ENCODE measurements around the gene UBB. TPM values are rescaled to one million over a fixed set of nuclear protein-coding genes. Genes with fewer than 3 reads are reported as not detected.

The UBB gene
- total RNA-seq, 4 donors from 2014 or later = 917 to 1,584 (median 1,245) TPM

DNA sequence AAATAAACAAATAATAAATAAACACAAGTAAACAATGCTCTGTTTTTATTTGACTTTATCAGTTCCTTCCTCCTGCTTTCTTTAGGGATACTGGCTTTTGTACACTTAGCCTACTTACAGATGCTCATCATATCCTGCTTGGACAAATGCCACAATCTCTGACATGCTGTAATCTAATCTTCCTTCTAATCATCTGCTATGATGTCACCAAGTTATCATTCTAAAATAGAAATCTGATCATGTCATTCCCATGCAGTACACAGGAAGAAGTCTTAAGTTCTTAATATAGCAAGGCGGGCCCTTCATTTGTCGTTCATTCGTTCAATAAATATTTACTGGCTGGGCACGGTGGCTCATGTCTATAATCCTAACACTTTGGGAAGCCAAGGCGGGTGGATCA is 9.1 kb upstream of the UBB start:
- no peak for DNase-seq
- H3K4me1 ChIP-seq = no peaks in the 10 kb centered on the region

DNA sequence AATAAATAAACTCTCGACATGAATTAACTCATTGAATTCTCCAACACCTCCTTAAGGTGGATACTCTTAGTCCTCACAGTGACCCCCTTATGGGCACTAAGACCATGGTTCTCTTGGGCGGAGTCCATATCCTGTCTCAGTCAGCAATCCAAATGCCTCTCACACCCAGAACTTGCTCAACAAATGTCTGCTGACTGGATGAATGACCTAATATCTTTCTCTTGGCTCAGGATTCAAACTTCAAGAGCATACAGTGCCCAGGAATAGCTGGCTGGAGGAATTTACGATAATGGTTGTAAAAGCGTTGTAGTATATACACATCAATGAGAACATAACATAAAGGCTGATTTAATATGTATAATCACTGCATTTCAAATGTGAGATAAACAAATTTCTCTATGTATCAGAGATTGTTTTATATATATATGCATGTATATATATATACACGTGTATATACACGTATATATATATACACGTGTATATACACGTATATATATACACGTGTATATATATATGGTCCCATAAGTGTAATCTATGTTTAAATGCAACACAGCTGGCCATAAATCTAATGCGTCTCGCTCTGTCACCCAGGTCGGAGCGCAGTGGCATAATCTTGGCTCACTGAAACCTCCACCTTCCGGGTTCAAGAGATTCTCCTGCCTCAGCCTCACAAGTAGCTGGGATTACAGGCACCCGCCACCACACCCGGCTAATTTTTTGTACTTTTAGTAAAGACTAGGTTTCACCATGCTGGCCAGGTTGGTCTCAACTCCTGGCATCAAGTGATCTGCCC is 6.5 kb upstream of the UBB start:
- Histone ChIP-seq H3K27ac (no peak overlapping the region), H3K4me1 (no peaks in the 10 kb centered on the region), H3K4me3 (replicated peaks in 1 of 3) (no peak overlapping the region), H3K9me3 (no peaks in the 10 kb centered on the region), H3K27me3 (no peaks in the 10 kb centered on the region), H3K36me3 (no peaks in the 10 kb centered on the region)
- intact Hi-C loops (cut with DNase I) = no loop called here
- no peak for TF ChIP-seq POLR2A (IDR thresholded peaks at IDR 0.05)
- TF ChIP-seq, protein P1, sequence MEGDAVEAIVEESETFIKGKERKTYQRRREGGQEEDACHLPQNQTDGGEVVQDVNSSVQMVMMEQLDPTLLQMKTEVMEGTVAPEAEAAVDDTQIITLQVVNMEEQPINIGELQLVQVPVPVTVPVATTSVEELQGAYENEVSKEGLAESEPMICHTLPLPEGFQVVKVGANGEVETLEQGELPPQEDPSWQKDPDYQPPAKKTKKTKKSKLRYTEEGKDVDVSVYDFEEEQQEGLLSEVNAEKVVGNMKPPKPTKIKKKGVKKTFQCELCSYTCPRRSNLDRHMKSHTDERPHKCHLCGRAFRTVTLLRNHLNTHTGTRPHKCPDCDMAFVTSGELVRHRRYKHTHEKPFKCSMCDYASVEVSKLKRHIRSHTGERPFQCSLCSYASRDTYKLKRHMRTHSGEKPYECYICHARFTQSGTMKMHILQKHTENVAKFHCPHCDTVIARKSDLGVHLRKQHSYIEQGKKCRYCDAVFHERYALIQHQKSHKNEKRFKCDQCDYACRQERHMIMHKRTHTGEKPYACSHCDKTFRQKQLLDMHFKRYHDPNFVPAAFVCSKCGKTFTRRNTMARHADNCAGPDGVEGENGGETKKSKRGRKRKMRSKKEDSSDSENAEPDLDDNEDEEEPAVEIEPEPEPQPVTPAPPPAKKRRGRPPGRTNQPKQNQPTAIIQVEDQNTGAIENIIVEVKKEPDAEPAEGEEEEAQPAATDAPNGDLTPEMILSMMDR (IDR thresholded peaks at IDR 0.05) = no peak
- DNase-seq = no peak
- 89 to 91% methylated on average over 16 of the region's 16 CpGs for WGBS, 2 donors

More for the DNA sequence above, 9.1 kb upstream of the UBB start:
- no peak overlapping the region for H3K4me3 ChIP-seq (replicated peaks in 1 of 3)
- no peak overlapping the region for H3K27ac ChIP-seq
- 85 to 92% methylated on average over 5 of the region's 5 CpGs for WGBS, 2 donors
- TF ChIP-seq, protein P1 (IDR thresholded peaks at IDR 0.05) = no peak
- TF ChIP-seq POLR2A (IDR thresholded peaks at IDR 0.05) = no peak
- intact Hi-C loops (cut with DNase I) = no loop called here
- H3K36me3 ChIP-seq = no peaks in the 10 kb centered on the region
- no peaks in the 10 kb centered on the region for H3K27me3 ChIP-seq
- no peaks in the 10 kb centered on the region for H3K9me3 ChIP-seq

DNA sequence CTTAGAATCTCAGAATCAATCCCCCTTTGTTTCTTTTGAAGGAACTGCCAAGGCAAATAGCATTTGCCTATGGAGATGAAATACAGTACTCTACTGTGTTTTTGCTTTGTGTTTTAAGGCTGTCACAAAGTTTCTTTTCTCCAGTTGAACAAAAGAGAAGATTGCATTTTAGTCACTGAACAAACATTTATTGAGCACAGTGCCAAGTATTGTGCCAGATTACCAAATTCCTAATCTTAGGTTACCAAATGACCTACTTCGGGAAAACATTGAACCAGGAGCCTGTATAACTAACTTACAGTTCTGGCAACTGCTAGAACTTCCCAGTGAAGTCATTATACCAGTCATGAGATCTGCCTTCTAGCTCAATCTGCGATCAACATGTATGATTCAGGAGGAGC is 3.0 kb upstream of the UBB start:
- no peak for DNase-seq
- peak overlapping the region in 1 of 3 donors; percentile 100 for H3K27ac ChIP-seq
- intact Hi-C loops (cut with DNase I) = no loop called here

DNA sequence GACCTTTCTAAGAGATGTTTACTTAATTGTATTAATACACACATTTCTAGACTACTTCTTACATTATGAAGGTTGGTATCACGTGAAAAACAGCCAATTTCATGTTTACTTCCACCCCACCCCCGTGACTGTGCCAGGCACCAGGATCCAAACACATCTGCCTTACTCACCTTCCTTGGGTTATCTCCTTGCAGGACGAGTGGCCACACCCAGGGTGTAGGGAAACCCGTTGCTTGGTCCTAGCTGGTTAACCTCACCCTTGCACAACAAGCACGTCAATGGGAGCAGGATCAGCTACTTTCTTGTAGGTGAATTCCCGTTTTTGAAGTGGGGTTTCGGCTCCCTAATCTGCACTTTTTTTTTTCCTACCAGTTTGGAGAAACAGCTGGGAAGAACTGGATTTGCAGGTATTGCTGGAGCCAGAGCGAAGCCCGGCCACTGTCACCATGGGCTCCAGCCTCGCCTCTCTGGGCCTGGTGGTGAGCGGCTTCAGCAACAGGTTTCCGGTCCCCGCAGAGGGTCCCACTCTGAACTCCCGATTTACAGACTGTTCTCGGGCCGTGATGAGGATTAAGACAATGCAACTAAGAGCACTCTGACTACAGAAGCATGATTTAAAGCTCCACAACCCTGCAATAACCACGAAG is 2.1 kb upstream of the UBB start:
- Histone ChIP-seq H3K4me3 (replicated peaks in 1 of 3) (no peak overlapping the region), H3K4me1 (peaks cover 14 to 19% of the 10 kb centered on the region in 2 donors), H3K27ac (peak overlapping the region in 1 of 3 donors; percentile 100), H3K36me3 (peaks cover 7 to 17% of the 10 kb centered on the region in 2 donors), H3K9me3 (no peaks in the 10 kb centered on the region), H3K27me3 (no peaks in the 10 kb centered on the region)
- TF ChIP-seq, protein P1 (IDR thresholded peaks at IDR 0.05) = no peak
- no peak for TF ChIP-seq POLR2A (IDR thresholded peaks at IDR 0.05)
- DNase-seq = no peak
- WGBS, 2 donors = 74 to 83% methylated on average over 17 of the region's 17 CpGs
- intact Hi-C loops (cut with DNase I) = no loop called here

More for the DNA sequence above, 3.0 kb upstream of the UBB start:
- 75 to 76% methylated on average over 2 of the region's 2 CpGs for WGBS, 2 donors
- Histone ChIP-seq H3K9me3 (no peaks in the 10 kb centered on the region), H3K4me1 (peaks cover 6 to 10% of the 10 kb centered on the region in 2 donors), H3K27me3 (no peaks in the 10 kb centered on the region), H3K4me3 (replicated peaks in 1 of 3) (no peak overlapping the region), H3K36me3 (peaks cover 6 to 11% of the 10 kb centered on the region in 2 donors)
- TF ChIP-seq, protein P1 (IDR thresholded peaks at IDR 0.05) = no peak

DNA sequence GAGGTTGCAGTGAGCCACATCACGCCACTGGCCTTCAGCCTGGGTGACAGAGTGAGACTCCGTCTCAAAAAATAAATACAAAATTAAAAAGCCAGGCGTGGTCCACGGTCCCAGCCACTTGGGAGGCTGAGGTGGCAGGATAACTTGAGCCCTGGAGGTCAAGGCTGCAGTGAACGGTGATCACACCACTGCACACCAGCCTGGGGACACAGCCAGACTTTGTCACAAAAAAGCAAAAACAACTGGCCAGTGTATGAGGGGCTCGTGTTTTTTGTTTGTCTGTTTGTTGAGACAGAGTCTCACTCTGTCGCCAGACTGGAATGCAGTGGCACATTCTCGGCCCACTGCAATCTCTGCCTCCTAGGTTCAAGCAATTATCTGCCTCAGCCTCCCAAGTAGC is 1.2 kb upstream of the UBB start:
- H3K4me3 ChIP-seq (replicated peaks in 1 of 3) = no peak overlapping the region
- TF ChIP-seq, protein P1 (IDR thresholded peaks at IDR 0.05) = no peak
- no peak for TF ChIP-seq POLR2A (IDR thresholded peaks at IDR 0.05)
- 87 to 89% methylated on average over 8 of the region's 8 CpGs for WGBS, 2 donors
- peaks cover 19% of the 10 kb centered on the region in 2 donors for H3K4me1 ChIP-seq
- no peaks in the 10 kb centered on the region for H3K27me3 ChIP-seq
- DNase-seq = no peak
- H3K27ac ChIP-seq = peak overlapping the region in 2 of 3 donors; percentile 96 to 100
- intact Hi-C loops (cut with DNase I) = no loop called here
- no peaks in the 10 kb centered on the region for H3K9me3 ChIP-seq
- H3K36me3 ChIP-seq = peaks cover 7 to 17% of the 10 kb centered on the region in 2 donors

Data from thyroid gland (tissue), 4 donors.